Measurements from ENCODE around the gene CACNG7.

- TF ChIP-seq POLR2AphosphoS5 (IDR thresholded peaks at IDR 0.05; ENCODE audit: low read depth, low read length) (0 out of 2 replicates have a peak, but pooled peaks have one; percentile 51), TCF7L2 (IDR thresholded peaks at IDR 0.05; ENCODE audit: borderline replicate concordance, extremely low read depth, insufficient read depth, insufficient read length) (no peak), SIN3A (IDR thresholded peaks at IDR 0.05; ENCODE audit: low read depth) (no peak), RAD21 (IDR thresholded peaks at IDR 0.05; ENCODE audit: low read depth) (peak; percentile 29; the same call in 1 of the 2 replicates), EZH2phosphoT487 (IDR thresholded peaks at IDR 0.05; ENCODE audit: borderline replicate concordance) (no peak)
- TF ChIP-seq, protein P1, sequence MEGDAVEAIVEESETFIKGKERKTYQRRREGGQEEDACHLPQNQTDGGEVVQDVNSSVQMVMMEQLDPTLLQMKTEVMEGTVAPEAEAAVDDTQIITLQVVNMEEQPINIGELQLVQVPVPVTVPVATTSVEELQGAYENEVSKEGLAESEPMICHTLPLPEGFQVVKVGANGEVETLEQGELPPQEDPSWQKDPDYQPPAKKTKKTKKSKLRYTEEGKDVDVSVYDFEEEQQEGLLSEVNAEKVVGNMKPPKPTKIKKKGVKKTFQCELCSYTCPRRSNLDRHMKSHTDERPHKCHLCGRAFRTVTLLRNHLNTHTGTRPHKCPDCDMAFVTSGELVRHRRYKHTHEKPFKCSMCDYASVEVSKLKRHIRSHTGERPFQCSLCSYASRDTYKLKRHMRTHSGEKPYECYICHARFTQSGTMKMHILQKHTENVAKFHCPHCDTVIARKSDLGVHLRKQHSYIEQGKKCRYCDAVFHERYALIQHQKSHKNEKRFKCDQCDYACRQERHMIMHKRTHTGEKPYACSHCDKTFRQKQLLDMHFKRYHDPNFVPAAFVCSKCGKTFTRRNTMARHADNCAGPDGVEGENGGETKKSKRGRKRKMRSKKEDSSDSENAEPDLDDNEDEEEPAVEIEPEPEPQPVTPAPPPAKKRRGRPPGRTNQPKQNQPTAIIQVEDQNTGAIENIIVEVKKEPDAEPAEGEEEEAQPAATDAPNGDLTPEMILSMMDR (IDR thresholded peaks at IDR 0.05 in 2 of 3, conservative IDR thresholded peaks at IDR 0.05 in 1 of 3; ENCODE audit: borderline replicate concordance in 1 of 3, insufficient read depth in 1 of 3, low read depth in 2 of 3, low read length in 2 of 3): peak in 2 of 3 experiments; percentile 40 to 56; a peak in 4 of 6 replicates
Observed at GRCh38 chr19:53881482-53882390, 27.3 kb upstream of the CACNG7 start, which contains the start of gene PRKCG.

All from HCT116 (cell line).